Hepatocyte (in vitro differentiated cells): ENCODE data around the gene TRAPPC12.

Experiments used
- CTCF ChIP-seq: fragments of 200-600 bp; sonication (generic); IDR thresholded peaks from 2 replicates; pipeline ENCODE4 v1.5.1; 2016; ENCODE audit warnings: antibody characterized with exemption, mild to moderate bottlenecking; ENCODE audit not compliant: poor library complexity
- EZH2 ChIP-seq: fragments of 200-600 bp; sonication (generic); IDR thresholded peaks from 2 replicates; pipeline ENCODE4 v1.6.1; 2016; ENCODE audit warnings: antibody characterized with exemption, mild to moderate bottlenecking, borderline replicate concordance
- EZH2phosphoT487 ChIP-seq: fragments of 200-600 bp; sonication (generic); IDR thresholded peaks from one replicate; pipeline ENCODE4 v1.6.1; 2018; ENCODE audit warnings: antibody characterized with exemption, mild to moderate bottlenecking, low read depth, moderate library complexity; ENCODE audit not compliant: unreplicated experiment, severe bottlenecking

DNA sequence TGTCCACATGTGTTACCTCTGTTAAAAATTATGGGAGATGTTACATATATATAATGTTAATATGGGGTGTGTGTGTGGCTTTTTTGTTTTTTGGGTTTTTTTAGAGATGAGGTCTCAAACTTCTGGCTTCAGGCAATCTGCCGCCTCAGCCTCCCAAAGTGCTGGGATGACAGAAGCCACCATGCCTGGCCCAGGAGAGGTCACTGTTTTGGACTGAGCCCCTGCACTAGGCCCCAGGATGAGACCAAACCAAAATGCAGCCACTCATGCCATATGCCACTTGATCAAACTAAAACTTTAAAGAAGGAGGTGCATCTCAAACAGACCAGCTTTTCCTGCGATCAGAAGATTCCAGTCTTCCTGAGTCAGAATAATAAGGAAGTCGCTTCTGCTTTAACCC, 137.3 kb downstream of the TRAPPC12 start:
- TF ChIP-seq CTCF (no peak), EZH2phosphoT487 (no peak), EZH2 (no peak)
